Measurements from ENCODE around the gene MBL2. TPM values are rescaled to one million over a fixed set of nuclear protein-coding genes. Genes with fewer than 3 reads are reported as not detected.

Gene MBL2
- total RNA-seq, 1 donor from 2014 or later = not detected

- TF ChIP-seq, protein P1, sequence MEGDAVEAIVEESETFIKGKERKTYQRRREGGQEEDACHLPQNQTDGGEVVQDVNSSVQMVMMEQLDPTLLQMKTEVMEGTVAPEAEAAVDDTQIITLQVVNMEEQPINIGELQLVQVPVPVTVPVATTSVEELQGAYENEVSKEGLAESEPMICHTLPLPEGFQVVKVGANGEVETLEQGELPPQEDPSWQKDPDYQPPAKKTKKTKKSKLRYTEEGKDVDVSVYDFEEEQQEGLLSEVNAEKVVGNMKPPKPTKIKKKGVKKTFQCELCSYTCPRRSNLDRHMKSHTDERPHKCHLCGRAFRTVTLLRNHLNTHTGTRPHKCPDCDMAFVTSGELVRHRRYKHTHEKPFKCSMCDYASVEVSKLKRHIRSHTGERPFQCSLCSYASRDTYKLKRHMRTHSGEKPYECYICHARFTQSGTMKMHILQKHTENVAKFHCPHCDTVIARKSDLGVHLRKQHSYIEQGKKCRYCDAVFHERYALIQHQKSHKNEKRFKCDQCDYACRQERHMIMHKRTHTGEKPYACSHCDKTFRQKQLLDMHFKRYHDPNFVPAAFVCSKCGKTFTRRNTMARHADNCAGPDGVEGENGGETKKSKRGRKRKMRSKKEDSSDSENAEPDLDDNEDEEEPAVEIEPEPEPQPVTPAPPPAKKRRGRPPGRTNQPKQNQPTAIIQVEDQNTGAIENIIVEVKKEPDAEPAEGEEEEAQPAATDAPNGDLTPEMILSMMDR (IDR thresholded peaks at IDR 0.05) = no peak
- DNase-seq (ENCODE audit: low spot score in 2 of 2) = no peak
- Histone ChIP-seq H3K36me3 (no peaks in the 10 kb centered on the region), H3K9me3 (peaks cover 0 to 4% of the 10 kb centered on the region in 2 donors), H3K27ac (no peak overlapping the region), H3K27me3 (no peaks in the 10 kb centered on the region), H3K4me1 (no peaks in the 10 kb centered on the region), H3K4me3 (no peak overlapping the region)
- intact Hi-C loops (cut with DNase I) = no loop called here
These were observed 52.6 kb downstream of the MBL2 start for GRCh38 chr10:52720018-52720417.

Measured in ascending aorta (tissue), 2 donors.